ENCODE measurements around the gene PLXDC2.

Gene PLXDC2

GRCh38 chr10:19862811-19863515, 46.7 kb downstream of the PLXDC2 start:
- Mint-ChIP-seq H3K27ac (no peak overlapping the region), H3K4me1 (peaks cover 18% of the 10 kb centered on the region), H3K36me3 (ENCODE audit: low read depth) (peaks cover 57% of the 10 kb centered on the region), H3K4me3 (no peak overlapping the region), H3K9me3 (peaks cover 23% of the 10 kb centered on the region), H3K27me3 (ENCODE audit: low read depth, poor library complexity) (peaks cover 2% of the 10 kb centered on the region)
- TF ChIP-seq, protein P1, sequence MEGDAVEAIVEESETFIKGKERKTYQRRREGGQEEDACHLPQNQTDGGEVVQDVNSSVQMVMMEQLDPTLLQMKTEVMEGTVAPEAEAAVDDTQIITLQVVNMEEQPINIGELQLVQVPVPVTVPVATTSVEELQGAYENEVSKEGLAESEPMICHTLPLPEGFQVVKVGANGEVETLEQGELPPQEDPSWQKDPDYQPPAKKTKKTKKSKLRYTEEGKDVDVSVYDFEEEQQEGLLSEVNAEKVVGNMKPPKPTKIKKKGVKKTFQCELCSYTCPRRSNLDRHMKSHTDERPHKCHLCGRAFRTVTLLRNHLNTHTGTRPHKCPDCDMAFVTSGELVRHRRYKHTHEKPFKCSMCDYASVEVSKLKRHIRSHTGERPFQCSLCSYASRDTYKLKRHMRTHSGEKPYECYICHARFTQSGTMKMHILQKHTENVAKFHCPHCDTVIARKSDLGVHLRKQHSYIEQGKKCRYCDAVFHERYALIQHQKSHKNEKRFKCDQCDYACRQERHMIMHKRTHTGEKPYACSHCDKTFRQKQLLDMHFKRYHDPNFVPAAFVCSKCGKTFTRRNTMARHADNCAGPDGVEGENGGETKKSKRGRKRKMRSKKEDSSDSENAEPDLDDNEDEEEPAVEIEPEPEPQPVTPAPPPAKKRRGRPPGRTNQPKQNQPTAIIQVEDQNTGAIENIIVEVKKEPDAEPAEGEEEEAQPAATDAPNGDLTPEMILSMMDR (IDR thresholded peaks at IDR 0.05) = no peak
- no peak for DNase-seq

DNA sequence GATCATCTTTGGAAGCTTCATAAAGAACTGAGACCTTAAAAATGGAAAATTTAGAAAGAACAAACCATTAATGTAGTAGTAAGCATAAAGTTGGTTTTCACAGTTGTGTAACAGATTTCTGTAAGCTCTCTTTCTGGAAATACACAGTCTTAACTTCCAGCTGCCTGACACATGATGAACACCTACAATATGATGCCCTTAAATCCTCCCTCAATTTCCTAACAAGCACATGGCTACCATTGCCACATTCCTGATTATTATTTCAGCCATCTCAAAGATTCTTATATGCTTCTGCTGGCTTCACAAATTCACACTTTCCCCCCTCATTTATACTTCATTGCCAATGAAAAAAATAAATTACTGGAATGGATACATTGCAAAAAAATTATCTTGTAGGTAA, 49.4 kb downstream of the PLXDC2 start:
- no peak for DNase-seq
- no peak overlapping the region for H3K27ac Mint-ChIP-seq
- TF ChIP-seq, protein P1 (IDR thresholded peaks at IDR 0.05) = no peak
- H3K36me3 Mint-ChIP-seq (ENCODE audit: low read depth) = peaks cover 56% of the 10 kb centered on the region
- peaks cover 7% of the 10 kb centered on the region for H3K4me1 Mint-ChIP-seq
- H3K27me3 Mint-ChIP-seq (ENCODE audit: low read depth, poor library complexity) = peaks cover 2% of the 10 kb centered on the region
- H3K9me3 Mint-ChIP-seq = peaks cover 26% of the 10 kb centered on the region
- H3K4me3 Mint-ChIP-seq = no peak overlapping the region

- Mint-ChIP-seq H3K4me1 (no peaks in the 10 kb centered on the region), H3K4me3 (no peak overlapping the region), H3K9me3 (peaks cover 26% of the 10 kb centered on the region), H3K27ac (no peak overlapping the region), H3K27me3 (ENCODE audit: low read depth, poor library complexity) (peaks cover 5% of the 10 kb centered on the region), H3K36me3 (ENCODE audit: low read depth) (peaks cover 56% of the 10 kb centered on the region)
- TF ChIP-seq, protein P1 (IDR thresholded peaks at IDR 0.05) = no peak
- DNase-seq = no peak
Measured at GRCh38 chr10:19869370-19869769, 53.1 kb downstream of the PLXDC2 start.

DNA sequence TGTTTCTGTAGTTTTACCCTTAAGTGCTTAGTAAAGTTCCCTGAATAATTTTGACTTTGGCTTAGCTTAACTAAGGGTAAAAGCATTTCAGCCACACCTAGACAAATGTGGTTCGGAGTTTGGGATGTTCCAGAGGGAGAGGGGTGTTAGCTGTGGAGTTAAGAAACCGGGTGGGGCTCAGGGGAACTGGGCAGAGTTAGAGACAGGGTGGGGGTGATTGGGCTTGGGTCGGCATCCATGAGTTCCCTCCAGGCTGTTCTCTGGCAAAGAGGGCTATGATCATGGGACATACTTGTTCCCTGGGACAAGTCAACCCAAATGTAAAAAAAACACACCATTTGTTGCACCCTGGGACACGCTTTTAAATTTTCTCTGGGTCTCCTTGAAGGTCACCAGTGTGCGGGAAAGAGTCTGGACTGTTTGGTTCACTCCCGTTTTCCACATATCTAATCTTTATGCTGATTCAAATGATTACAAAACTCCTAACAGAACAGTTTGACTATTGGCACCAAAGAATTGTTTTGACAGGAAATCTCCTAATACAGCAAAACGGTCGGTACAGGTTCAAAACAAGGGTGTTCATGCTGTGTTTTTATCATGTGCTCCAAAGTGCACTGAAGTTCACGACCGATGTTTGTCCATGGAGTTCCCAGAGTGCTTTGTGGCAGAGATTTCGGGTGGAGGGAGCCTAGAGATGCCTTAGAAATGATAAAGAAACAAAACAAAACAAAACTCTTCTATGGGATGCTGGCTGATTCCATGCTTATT, 56.5 kb downstream of the PLXDC2 start:
- peaks cover 6% of the 10 kb centered on the region for H3K9me3 Mint-ChIP-seq
- peaks cover 3% of the 10 kb centered on the region for H3K27me3 Mint-ChIP-seq (ENCODE audit: low read depth, poor library complexity)
- H3K4me3 Mint-ChIP-seq = no peak overlapping the region
- no peaks in the 10 kb centered on the region for H3K4me1 Mint-ChIP-seq
- peak overlapping the region; percentile 23 for H3K27ac Mint-ChIP-seq
- TF ChIP-seq, protein P1 (IDR thresholded peaks at IDR 0.05) = no peak
- no peak for DNase-seq
- H3K36me3 Mint-ChIP-seq (ENCODE audit: low read depth) = peaks cover 23% of the 10 kb centered on the region

- TF ChIP-seq, protein P1 (IDR thresholded peaks at IDR 0.05) = no peak
- H3K27me3 Mint-ChIP-seq (ENCODE audit: low read depth, poor library complexity) = peaks cover 3% of the 10 kb centered on the region
- H3K4me1 Mint-ChIP-seq = no peaks in the 10 kb centered on the region
- DNase-seq = no peak
- no peaks in the 10 kb centered on the region for H3K9me3 Mint-ChIP-seq
- no peak overlapping the region for H3K4me3 Mint-ChIP-seq
- no peak overlapping the region for H3K27ac Mint-ChIP-seq
- peaks cover 15% of the 10 kb centered on the region for H3K36me3 Mint-ChIP-seq (ENCODE audit: low read depth)
Measured at GRCh38 chr10:19874190-19874589, 58.0 kb downstream of the PLXDC2 start.
